Sigmoid colon (tissue), 4 donors: ENCODE data around the gene VANGL1.

Experiments
- CTCF ChIP-seq, 4 experiments: fragments of 450-650 bp in 3 of 4; fragments of 200-600 bp in 1 of 4; IDR thresholded peaks; one replicate each; pipeline ENCODE4 v1.5.1; 2016 to 2019; ENCODE audit warnings: antibody characterized with exemption in 4 of 4, mild to moderate bottlenecking in 3 of 4, moderate library complexity in 2 of 4
- EP300 ChIP-seq, 4 donors: sonication (generic); formaldehyde crosslinking; IDR thresholded peaks; one replicate each; pipeline ENCODE4 v1.6.1; 2017; ENCODE audit warnings: antibody characterized with exemption in 4 of 4

DNA sequence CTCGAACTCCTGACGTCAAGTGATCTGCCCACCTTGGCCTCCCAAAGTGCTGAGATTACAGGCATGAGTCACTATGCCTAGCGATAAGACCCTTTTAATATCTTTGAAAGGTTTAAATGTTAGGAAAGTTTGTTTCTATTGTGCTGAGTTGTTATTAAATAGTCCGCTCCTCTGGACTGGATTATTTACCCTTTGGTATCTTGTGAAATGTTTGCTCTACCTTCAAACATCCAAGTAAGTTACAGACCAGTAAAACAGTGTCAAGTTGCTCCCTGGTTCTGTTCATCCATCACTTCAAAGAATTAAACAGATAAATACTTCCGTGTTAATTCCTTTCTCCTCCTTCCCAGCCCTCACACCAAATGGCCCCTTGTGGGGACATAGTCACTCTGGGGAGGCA lies 82.0 kb downstream of the VANGL1 start:
- TF ChIP-seq EP300 (IDR thresholded peaks at IDR 0.05) (no peak), CTCF (IDR thresholded peaks at IDR 0.05) (no peak)
